Stomach (tissue), 9 donors: ENCODE measurements around the gene AGAP1. TPM values are rescaled to one million over a fixed set of nuclear protein-coding genes. Genes with fewer than 3 reads are reported as not detected.

Source experiments
- DNase-seq, 2 donors: peaks; one replicate each; pipeline versions ENCODE4 v3.0.0 to v3.0.0-alpha.2; 2013 to 2019
- H3K27ac ChIP-seq, 5 donors: fragments of 200-600 bp in 4 of 5; sonication (generic) in 4 of 5; one replicate each; pipeline ENCODE4 v1.5.1; 2013 to 2019; ENCODE audit warnings: mild to moderate bottlenecking in 1 of 5, moderate library complexity in 1 of 5
- H3K27me3 ChIP-seq, 3 donors: fragments of 200-600 bp; sonication (generic); one replicate each; pipeline ENCODE4 v1.5.1; 2017 to 2019; ENCODE audit warnings: mixed run types in 1 of 3
- H3K36me3 ChIP-seq, 4 donors: fragments of 200-600 bp; sonication (generic); 1 replicate in 3 of 4; 2 replicates in 1 of 4; pipeline ENCODE4 v1.5.1; 2016 to 2019
- H3K4me1 ChIP-seq, 4 donors: fragments of 200-600 bp; sonication (generic); one replicate each; pipeline ENCODE4 v1.5.1; 2016 to 2019
- H3K4me3 ChIP-seq, 4 donors: fragments of 200-600 bp; sonication (generic) in 3 of 4; one replicate each; pipeline ENCODE4 v1.5.1; 2016 to 2019; ENCODE audit warnings: mild to moderate bottlenecking in 1 of 4
- H3K9me3 ChIP-seq, 4 donors: fragments of 200-600 bp; sonication (generic); one replicate each; pipeline ENCODE4 v1.5.1; 2016 to 2019
- EP300 ChIP-seq: sonication (generic); formaldehyde crosslinking; IDR thresholded peaks from one replicate; pipeline ENCODE4 v1.6.1; 2017; ENCODE audit warnings: antibody characterized with exemption
- POLR2A ChIP-seq, 4 donors: fragments of 450-650 bp; IDR thresholded peaks; one replicate each; pipeline ENCODE4 v1.6.1; 2016; ENCODE audit warnings: antibody characterized with exemption in 4 of 4, control low read depth in 2 of 4, mild to moderate bottlenecking in 1 of 4, moderate library complexity in 1 of 4
- POLR2AphosphoS5 ChIP-seq, 3 donors: sonication (generic); formaldehyde crosslinking; IDR thresholded peaks; one replicate each; pipeline ENCODE4 v1.6.1; 2016; ENCODE audit warnings: antibody characterized with exemption in 3 of 3
- WGBS, 5 donors: extraction: QIAGEN DNeasy Blood & Tissue Kit in 3 of 5; methylation state at CpG; one replicate each; pipeline versions ENCODE4 v1.1.5 to v1.1.7; 2013 to 2018; 5-methylcytosine and 5-hydroxymethylcytosine counted together
- intact Hi-C: fragments of 100-400 bp; cut with DNase I; formaldehyde crosslinking; loops from one replicate; pipeline ENCODE4 v1.15.1; 2023; ENCODE audit warnings: low total_unique reads
- polyA plus RNA-seq, 3 donors: library from polyadenylated mRNA; stranded (reverse); fragments of 200-250 nt; gene quantifications; one replicate each; pipeline ENCODE4 v1.2.3, GENCODE V29; 2013
- total RNA-seq, 5 donors: library from RNA; depleted of rRNA; stranded (reverse); fragments of >200 nt; gene quantifications; one replicate each; pipeline versions ENCODE4 v1.1.0 to v1.2.3, GENCODE V29; 2014 to 2016
- TF ChIP-seq, protein P1 (sequence below), 7 experiments: fragments of 450-650 bp in 4 of 7; fragments of 200-600 bp in 3 of 7; sonication (generic) in 3 of 7; IDR thresholded peaks; one replicate each; pipeline ENCODE4 v1.5.1; 2016 to 2019; ENCODE audit warnings: antibody characterized with exemption in 7 of 7, control low read depth in 2 of 7, mild to moderate bottlenecking in 1 of 7
- donor health status: healthy with polysubstance abuse.
- donor health status: Bipolar disorder and iron deficiency.
- donor health status: healthy.

Gene AGAP1
- total and polyA plus RNA-seq, 8 donors: 4.2 to 139 (median 35.0) TPM

- peaks cover 4 to 57% (median 49%) of the 10 kb centered on the region in 4 donors for H3K36me3 ChIP-seq
- peaks cover 0 to 22% (median 9%) of the 10 kb centered on the region in 4 donors for H3K4me1 ChIP-seq
- TF ChIP-seq, protein P1, sequence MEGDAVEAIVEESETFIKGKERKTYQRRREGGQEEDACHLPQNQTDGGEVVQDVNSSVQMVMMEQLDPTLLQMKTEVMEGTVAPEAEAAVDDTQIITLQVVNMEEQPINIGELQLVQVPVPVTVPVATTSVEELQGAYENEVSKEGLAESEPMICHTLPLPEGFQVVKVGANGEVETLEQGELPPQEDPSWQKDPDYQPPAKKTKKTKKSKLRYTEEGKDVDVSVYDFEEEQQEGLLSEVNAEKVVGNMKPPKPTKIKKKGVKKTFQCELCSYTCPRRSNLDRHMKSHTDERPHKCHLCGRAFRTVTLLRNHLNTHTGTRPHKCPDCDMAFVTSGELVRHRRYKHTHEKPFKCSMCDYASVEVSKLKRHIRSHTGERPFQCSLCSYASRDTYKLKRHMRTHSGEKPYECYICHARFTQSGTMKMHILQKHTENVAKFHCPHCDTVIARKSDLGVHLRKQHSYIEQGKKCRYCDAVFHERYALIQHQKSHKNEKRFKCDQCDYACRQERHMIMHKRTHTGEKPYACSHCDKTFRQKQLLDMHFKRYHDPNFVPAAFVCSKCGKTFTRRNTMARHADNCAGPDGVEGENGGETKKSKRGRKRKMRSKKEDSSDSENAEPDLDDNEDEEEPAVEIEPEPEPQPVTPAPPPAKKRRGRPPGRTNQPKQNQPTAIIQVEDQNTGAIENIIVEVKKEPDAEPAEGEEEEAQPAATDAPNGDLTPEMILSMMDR (IDR thresholded peaks at IDR 0.05): peak in 5 of 7 experiments; percentile 64 to 78 (median 78)
- TF ChIP-seq EP300 (no peak), POLR2A (IDR thresholded peaks at IDR 0.05) (no peak), POLR2AphosphoS5 (IDR thresholded peaks at IDR 0.05) (peak in 1 of 3 donors; percentile 40)
- no peaks in the 10 kb centered on the region for H3K27me3 ChIP-seq
- H3K27ac ChIP-seq: no peak overlapping the region
- peak; percentile 72 to 92 for DNase-seq
- no peak overlapping the region for H3K4me3 ChIP-seq
- 33 to 48% (median 37%) methylated on average over 11 to 12 of the region's 12 CpGs for WGBS, 5 donors
- H3K9me3 ChIP-seq: no peaks in the 10 kb centered on the region
- intact Hi-C loops: loop anchor here (5.0 kb wide), 1 partner anchor 149 kb away; no protein-coding TSS in a partner anchor
These were observed 252.6 kb downstream of the AGAP1 start for GRCh38 chr2:235746257-235746934.

GRCh38 chr2:235747001-235747785, 253.3 kb downstream of the AGAP1 start:
- Histone ChIP-seq H3K9me3 (no peaks in the 10 kb centered on the region), H3K27ac (no peak overlapping the region), H3K4me3 (no peak overlapping the region), H3K27me3 (no peaks in the 10 kb centered on the region), H3K4me1 (peaks cover 0 to 22% (median 9%) of the 10 kb centered on the region in 4 donors), H3K36me3 (peaks cover 4 to 60% (median 52%) of the 10 kb centered on the region in 4 donors)
- intact Hi-C loops: loop anchor here (5.0 kb wide), 1 partner anchor 150 kb away; no protein-coding TSS in a partner anchor
- TF ChIP-seq EP300 (no peak), POLR2A (IDR thresholded peaks at IDR 0.05) (no peak), POLR2AphosphoS5 (IDR thresholded peaks at IDR 0.05) (no peak)
- TF ChIP-seq, protein P1 (IDR thresholded peaks at IDR 0.05): no peak
- WGBS, 5 donors: 81 to 94% (median 84%) methylated on average over 22 to 23 of the region's 23 CpGs
- no peak for DNase-seq

DNA sequence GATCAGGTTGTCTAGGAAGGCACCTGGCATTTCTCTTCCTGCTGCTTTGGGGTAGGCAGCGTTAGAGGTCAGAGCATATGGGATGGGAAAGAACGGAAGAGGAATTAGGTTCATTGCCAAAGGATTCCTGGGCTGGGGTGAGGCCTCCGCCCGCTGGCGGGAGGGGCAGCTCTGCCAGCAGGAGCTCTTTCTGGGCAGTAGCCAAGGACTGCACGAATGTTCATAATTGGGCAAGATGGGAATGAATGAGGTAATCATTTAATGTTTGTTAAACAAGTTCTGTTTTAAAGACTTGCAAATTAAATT, 253.9 kb downstream of the AGAP1 start:
- Histone ChIP-seq H3K9me3 (no peaks in the 10 kb centered on the region), H3K4me3 (no peak overlapping the region), H3K36me3 (peaks cover 4 to 57% (median 53%) of the 10 kb centered on the region in 4 donors), H3K27ac (no peak overlapping the region), H3K27me3 (no peaks in the 10 kb centered on the region), H3K4me1 (peaks cover 0 to 22% (median 9%) of the 10 kb centered on the region in 4 donors)
- WGBS, 5 donors: 44 to 55% (median 50%) methylated on average over 6 of the region's 6 CpGs
- peak in 1 of 2 donors; percentile 55 for DNase-seq
- intact Hi-C loops: loop anchor here (5.0 kb wide), 1 partner anchor 150 kb away; no protein-coding TSS in a partner anchor
- no peak for TF ChIP-seq POLR2A (IDR thresholded peaks at IDR 0.05)
- TF ChIP-seq, protein P1 (IDR thresholded peaks at IDR 0.05): no peak
- no peak for TF ChIP-seq POLR2AphosphoS5 (IDR thresholded peaks at IDR 0.05)
- no peak for TF ChIP-seq EP300

- Histone ChIP-seq H3K4me3 (no peak overlapping the region), H3K9me3 (no peaks in the 10 kb centered on the region), H3K4me1 (peaks cover 0 to 22% (median 9%) of the 10 kb centered on the region in 4 donors), H3K27me3 (no peaks in the 10 kb centered on the region), H3K36me3 (peaks cover 4 to 56% (median 47%) of the 10 kb centered on the region in 4 donors), H3K27ac (no peak overlapping the region)
- no peak for DNase-seq
- intact Hi-C loops: loop anchor here (5.0 kb wide), 1 partner anchor 152 kb away; no protein-coding TSS in a partner anchor
- WGBS, 5 donors: 72 to 86% (median 79%) methylated on average over 10 of the region's 10 CpGs
- TF ChIP-seq POLR2AphosphoS5 (IDR thresholded peaks at IDR 0.05): no peak
- no peak for TF ChIP-seq EP300
These were observed 255.4 kb downstream of the AGAP1 start for GRCh38 chr2:235749121-235749770.
